ENCODE data around the gene GLB1L.
"Not testable (repeated sequence)": the region's sequence is repeated elsewhere in the genome, so short reads cannot be mapped to it uniquely, and the experiment has no call there.

The GLB1L gene

GRCh38 chr2:219287580-219288265 lies 42.5 kb upstream of the GLB1L start:
- TF ChIP-seq TAF1 (IDR thresholded peaks at IDR 0.05; ENCODE audit: borderline replicate concordance, low read depth, low read length) = no peak
- DNase-seq (ENCODE audit: insufficient read length) (no peak), FAIRE-seq (no peak)

GRCh38 chr2:219287116-219287440 lies 41.8 kb upstream of the GLB1L start:
- not testable (repeated sequence) for FAIRE-seq; DNase-seq (ENCODE audit: insufficient read length)

- FAIRE-seq (no peak), DNase-seq (ENCODE audit: insufficient read length) (no peak)
- no peak for TF ChIP-seq POLR2AphosphoS5 (IDR thresholded peaks at IDR 0.05; ENCODE audit: low read depth, low read length)
- no peak for TF ChIP-seq POLR2A (IDR thresholded peaks at IDR 0.05; ENCODE audit: low read depth, low read length)
- no peak for TF ChIP-seq TAF1 (IDR thresholded peaks at IDR 0.05; ENCODE audit: borderline replicate concordance, low read depth, low read length)
Observed at GRCh38 chr2:219286436-219287115, 41.3 kb upstream of the GLB1L start.

GRCh38 chr2:219285894-219286425 lies 40.7 kb upstream of the GLB1L start:
- TF ChIP-seq POLR2A (IDR thresholded peaks at IDR 0.05; ENCODE audit: low read depth, low read length) = no peak
- no peak for TF ChIP-seq TAF1 (IDR thresholded peaks at IDR 0.05; ENCODE audit: borderline replicate concordance, low read depth, low read length)
- TF ChIP-seq POLR2AphosphoS5 (IDR thresholded peaks at IDR 0.05; ENCODE audit: low read depth, low read length) = no peak
- no peak for FAIRE-seq
- DNase-seq (ENCODE audit: insufficient read length) = no peak

GRCh38 chr2:219285373-219285735 lies 40.1 kb upstream of the GLB1L start:
- no peak for DNase-seq (ENCODE audit: insufficient read length)
- TF ChIP-seq POLR2A (IDR thresholded peaks at IDR 0.05; ENCODE audit: low read depth, low read length) = no peak
- no peak for TF ChIP-seq TAF1 (IDR thresholded peaks at IDR 0.05; ENCODE audit: borderline replicate concordance, low read depth, low read length)
- FAIRE-seq = no peak

GRCh38 chr2:219284501-219285372 lies 39.5 kb upstream of the GLB1L start:
- FAIRE-seq (no peak), DNase-seq (ENCODE audit: insufficient read length) (no peak)
- TF ChIP-seq POLR2A (IDR thresholded peaks at IDR 0.05; ENCODE audit: low read depth, low read length) = no peak
- TF ChIP-seq POLR2AphosphoS5 (IDR thresholded peaks at IDR 0.05; ENCODE audit: low read depth, low read length) = no peak
- TF ChIP-seq TAF1 (IDR thresholded peaks at IDR 0.05; ENCODE audit: borderline replicate concordance, low read depth, low read length) = no peak

GRCh38 chr2:219282943-219283581 lies 37.8 kb upstream of the GLB1L start:
- TF ChIP-seq POLR2A (IDR thresholded peaks at IDR 0.05; ENCODE audit: low read depth, low read length) (no peak), TAF1 (IDR thresholded peaks at IDR 0.05; ENCODE audit: borderline replicate concordance, low read depth, low read length) (no peak), POLR2AphosphoS5 (IDR thresholded peaks at IDR 0.05; ENCODE audit: low read depth, low read length) (no peak)
- FAIRE-seq = no peak
- DNase-seq (ENCODE audit: insufficient read length) = no peak

- DNase-seq (ENCODE audit: insufficient read length) (no peak), FAIRE-seq (no peak)
- TF ChIP-seq POLR2AphosphoS5 (IDR thresholded peaks at IDR 0.05; ENCODE audit: low read depth, low read length) (no peak), TAF1 (IDR thresholded peaks at IDR 0.05; ENCODE audit: borderline replicate concordance, low read depth, low read length) (no peak), POLR2A (IDR thresholded peaks at IDR 0.05; ENCODE audit: low read depth, low read length) (no peak)
Observed at GRCh38 chr2:219282375-219282774, 37.1 kb upstream of the GLB1L start.

- no peak for DNase-seq (ENCODE audit: insufficient read length)
- no peak for FAIRE-seq
- TF ChIP-seq TAF1 (IDR thresholded peaks at IDR 0.05; ENCODE audit: borderline replicate concordance, low read depth, low read length) = no peak
- no peak for TF ChIP-seq POLR2A (IDR thresholded peaks at IDR 0.05; ENCODE audit: low read depth, low read length)
- no peak for TF ChIP-seq POLR2AphosphoS5 (IDR thresholded peaks at IDR 0.05; ENCODE audit: low read depth, low read length)
Observed at GRCh38 chr2:219281588-219281987, 36.3 kb upstream of the GLB1L start.

- no peak for DNase-seq (ENCODE audit: insufficient read length)
- TF ChIP-seq TAF1 (IDR thresholded peaks at IDR 0.05; ENCODE audit: borderline replicate concordance, low read depth, low read length) (no peak), POLR2AphosphoS5 (IDR thresholded peaks at IDR 0.05; ENCODE audit: low read depth, low read length) (no peak), POLR2A (IDR thresholded peaks at IDR 0.05; ENCODE audit: low read depth, low read length) (no peak)
Observed at GRCh38 chr2:219280651-219281050, 35.4 kb upstream of the GLB1L start.

GRCh38 chr2:219279916-219280516 lies 34.8 kb upstream of the GLB1L start:
- no peak for TF ChIP-seq POLR2A (IDR thresholded peaks at IDR 0.05; ENCODE audit: low read depth, low read length)
- TF ChIP-seq TAF1 (IDR thresholded peaks at IDR 0.05; ENCODE audit: borderline replicate concordance, low read depth, low read length) = no peak
- no peak for TF ChIP-seq POLR2AphosphoS5 (IDR thresholded peaks at IDR 0.05; ENCODE audit: low read depth, low read length)
- no peak for FAIRE-seq
- no peak for DNase-seq (ENCODE audit: insufficient read length)

More at GRCh38 chr2:219280651-219281050, 35.4 kb upstream of the GLB1L start:
- FAIRE-seq = no peak
